GM19035 (cell line): ENCODE results near the gene PCCB.
"Not testable (repeated sequence)": the region's sequence is repeated elsewhere in the genome, so short reads cannot be mapped to it uniquely, and the experiment has no call there.

Source experiments
- ATAC-seq: cut with Tn5 transposase; IDR thresholded peaks from one replicate; pipeline ENCODE4 v1.9.1; 2021; ENCODE audit not compliant: unreplicated experiment

Gene PCCB

GRCh38 chr3:136250059-136250902 is at the start of gene PCCB:
TSS of gene PCCB (plus strand) at chr3:136250340. CDS start at chr3:136250376, 36 bp downstream.
- peak; percentile 99 for ATAC-seq

- ATAC-seq: no peak
These were observed 42.5 kb upstream of the PCCB start for GRCh38 chr3:136207489-136208115.

- ATAC-seq: no peak
These were observed 40.2 kb upstream of the PCCB start for GRCh38 chr3:136209921-136210320.

- ATAC-seq: no peak
These were observed 38.6 kb upstream of the PCCB start for GRCh38 chr3:136211547-136211946.

- not testable (repeated sequence) for ATAC-seq
These were observed 27.4 kb upstream of the PCCB start for GRCh38 chr3:136222746-136223145.

- ATAC-seq: no peak
These were observed 17.7 kb upstream of the PCCB start for GRCh38 chr3:136232413-136232812.

- no peak for ATAC-seq
These were observed 14.6 kb upstream of the PCCB start for GRCh38 chr3:136235545-136235944.

- ATAC-seq: no peak
These were observed 14.0 kb upstream of the PCCB start for GRCh38 chr3:136236109-136236508.

GRCh38 chr3:136237103-136237502 is 13.0 kb upstream of the PCCB start:
- no peak for ATAC-seq

- no peak for ATAC-seq
These were observed 12.0 kb upstream of the PCCB start for GRCh38 chr3:136237961-136238649.

GRCh38 chr3:136239094-136239493 is 11.0 kb upstream of the PCCB start:
- ATAC-seq: no peak

GRCh38 chr3:136245691-136246090 is 4.4 kb upstream of the PCCB start:
- no peak for ATAC-seq

- ATAC-seq: no peak
These were observed 2.7 kb upstream of the PCCB start for GRCh38 chr3:136247436-136247835.

- ATAC-seq: no peak
These were observed 2.1 kb upstream of the PCCB start for GRCh38 chr3:136247855-136248590.

GRCh38 chr3:136249091-136249490 is 1.0 kb upstream of the PCCB start:
- ATAC-seq: no peak

- no peak for ATAC-seq
These were observed 547 bp upstream of the PCCB start for GRCh38 chr3:136249593-136249992.

- ATAC-seq: peak; percentile 23
These were observed 842 bp downstream of the PCCB start for GRCh38 chr3:136250903-136251460.

GRCh38 chr3:136251511-136251910 is 1.4 kb downstream of the PCCB start:
- ATAC-seq: no peak

GRCh38 chr3:136255672-136256406 is 5.7 kb downstream of the PCCB start:
- ATAC-seq: no peak

- no peak for ATAC-seq
These were observed 8.1 kb downstream of the PCCB start for GRCh38 chr3:136258199-136258598.
